Loucy (cell line): ENCODE results near the gene CACNA1D.

Experiments
- H2AFZ ChIP-seq: fragments of 200-600 bp; sonication (generic); 2 replicates; pipeline ENCODE4 v1.6.0; 2016; ENCODE audit warnings: antibody characterized with exemption, mild to moderate bottlenecking, low read length, moderate library complexity
- H3F3A ChIP-seq: fragments of 200-600 bp; 2 replicates; pipeline ENCODE4 v1.6.0; 2016; ENCODE audit warnings: antibody characterized with exemption, low read depth, mild to moderate bottlenecking
- H3K27me3 ChIP-seq: fragments of 200-600 bp; sonication (generic); 2 replicates; pipeline ENCODE4 v1.6.1; 2014; ENCODE audit warnings: low read length, mild to moderate bottlenecking; ENCODE audit not compliant: insufficient read depth, poor library complexity, severe bottlenecking
- H3K36me3 ChIP-seq: fragments of 200-600 bp; sonication (generic); 2 replicates; pipeline ENCODE4 v1.6.1; 2016; ENCODE audit warnings: low read length; ENCODE audit not compliant: insufficient read depth
- H3K4me1 ChIP-seq: fragments of 200-600 bp; sonication (generic); 2 replicates; pipeline ENCODE4 v1.5.1; 2014; ENCODE audit warnings: low read length, mild to moderate bottlenecking; ENCODE audit not compliant: insufficient read depth, poor library complexity, severe bottlenecking
- H3K4me2 ChIP-seq: fragments of 200-600 bp; sonication (generic); 2 replicates; pipeline ENCODE4 v1.6.0; 2014; ENCODE audit warnings: antibody characterized with exemption, low read length, low read depth, mild to moderate bottlenecking; ENCODE audit not compliant: poor library complexity, severe bottlenecking
- H3K4me3 ChIP-seq: fragments of 200-600 bp; sonication (generic); 2 replicates; pipeline ENCODE4 v1.5.1; 2014; ENCODE audit warnings: low read length, mild to moderate bottlenecking, mixed read lengths; ENCODE audit not compliant: poor library complexity, severe bottlenecking
- H3K79me2 ChIP-seq: fragments of 200-600 bp; sonication (generic); 2 replicates; pipeline ENCODE4 v1.6.1; 2014; ENCODE audit warnings: low read length; ENCODE audit not compliant: insufficient read depth
- H3K9ac ChIP-seq: fragments of 200-600 bp; sonication (generic); 2 replicates; pipeline ENCODE4 v1.6.0; 2014; ENCODE audit warnings: mild to moderate bottlenecking, low read depth, low read length, moderate library complexity; ENCODE audit not compliant: poor library complexity, severe bottlenecking
- H3K9me2 ChIP-seq: fragments of 200-600 bp; sonication (generic); replicated peaks from 2 replicates; pipeline ENCODE4 v1.6.1; 2016; ENCODE audit warnings: low read depth, low read length, mixed read lengths
- H3K9me3 ChIP-seq: fragments of 200-600 bp; sonication (generic); 2 replicates; pipeline ENCODE4 v1.6.1; 2014; ENCODE audit warnings: mild to moderate bottlenecking, antibody characterized with exemption, low read length, low read depth; ENCODE audit not compliant: insufficient read depth
- H4K20me1 ChIP-seq: fragments of 200-600 bp; sonication (generic); 2 replicates; pipeline ENCODE4 v1.6.0; 2014; ENCODE audit warnings: antibody characterized with exemption, low read length, mild to moderate bottlenecking; ENCODE audit not compliant: insufficient read depth, poor library complexity, severe bottlenecking
- CTCF ChIP-seq: fragments of 200-600 bp; sonication (generic); conservative IDR thresholded peaks from 2 replicates; pipeline ENCODE4 v1.5.1; 2014; ENCODE audit warnings: mild to moderate bottlenecking, antibody characterized with exemption, low read length
- EZH2phosphoT487 ChIP-seq: fragments of 200-600 bp; IDR thresholded peaks from 2 replicates; pipeline ENCODE4 v1.6.1; 2018; ENCODE audit warnings: antibody characterized with exemption, mild to moderate bottlenecking, moderate library complexity, borderline replicate concordance

The CACNA1D gene

GRCh38 chr3:53842436-53843194 lies 348.2 kb downstream of the CACNA1D start:
- no peaks in the 10 kb centered on the region for H3F3A ChIP-seq
- H3K9ac ChIP-seq: no peak overlapping the region
- H3K36me3 ChIP-seq: no peaks in the 10 kb centered on the region
- H3K79me2 ChIP-seq: no peaks in the 10 kb centered on the region
- no peaks in the 10 kb centered on the region for H3K9me2 ChIP-seq
- H3K4me3 ChIP-seq: no peak overlapping the region
- H3K27me3 ChIP-seq: no peaks in the 10 kb centered on the region
- H3K4me1 ChIP-seq: no peaks in the 10 kb centered on the region
- H3K9me3 ChIP-seq: no peaks in the 10 kb centered on the region
- H4K20me1 ChIP-seq: no peaks in the 10 kb centered on the region
- H3K4me2 ChIP-seq: no peak overlapping the region
- no peak overlapping the region for H2AFZ ChIP-seq
- TF ChIP-seq CTCF: no peak
- TF ChIP-seq EZH2phosphoT487: no peak

- Histone ChIP-seq H3K27me3 (no peaks in the 10 kb centered on the region), H3K9me2 (no peaks in the 10 kb centered on the region), H2AFZ (no peak overlapping the region), H3K4me3 (no peak overlapping the region), H3F3A (no peaks in the 10 kb centered on the region), H4K20me1 (no peaks in the 10 kb centered on the region), H3K79me2 (no peaks in the 10 kb centered on the region), H3K9ac (no peak overlapping the region), H3K4me2 (no peak overlapping the region), H3K4me1 (no peaks in the 10 kb centered on the region), H3K36me3 (no peaks in the 10 kb centered on the region), H3K9me3 (no peaks in the 10 kb centered on the region)
- no peak for TF ChIP-seq CTCF
Observed at GRCh38 chr3:53843195-53844177, 349.1 kb downstream of the CACNA1D start.

GRCh38 chr3:53844262-53845102 lies 350.1 kb downstream of the CACNA1D start:
- Histone ChIP-seq H3F3A (no peaks in the 10 kb centered on the region), H3K9me3 (no peaks in the 10 kb centered on the region), H3K4me1 (no peaks in the 10 kb centered on the region), H2AFZ (no peak overlapping the region), H3K36me3 (no peaks in the 10 kb centered on the region), H4K20me1 (no peaks in the 10 kb centered on the region), H3K4me2 (no peak overlapping the region), H3K9ac (no peak overlapping the region), H3K9me2 (no peaks in the 10 kb centered on the region), H3K4me3 (no peak overlapping the region), H3K27me3 (no peaks in the 10 kb centered on the region), H3K79me2 (no peaks in the 10 kb centered on the region)
- no peak for TF ChIP-seq CTCF
- TF ChIP-seq EZH2phosphoT487: no peak
